GM12873 (cell line): Measurements from ENCODE around the gene ARSA.

Source experiments
- TF ChIP-seq, protein P1 (sequence below): IDR thresholded peaks from 2 replicates; pipeline ENCODE4 v1.5.1; 2012; ENCODE audit warnings: low read depth, mild to moderate bottlenecking, moderate library complexity, low read length, control low read depth; ENCODE audit not compliant: insufficient read depth; ENCODE audit errors: missing control alignments

Gene ARSA

DNA sequence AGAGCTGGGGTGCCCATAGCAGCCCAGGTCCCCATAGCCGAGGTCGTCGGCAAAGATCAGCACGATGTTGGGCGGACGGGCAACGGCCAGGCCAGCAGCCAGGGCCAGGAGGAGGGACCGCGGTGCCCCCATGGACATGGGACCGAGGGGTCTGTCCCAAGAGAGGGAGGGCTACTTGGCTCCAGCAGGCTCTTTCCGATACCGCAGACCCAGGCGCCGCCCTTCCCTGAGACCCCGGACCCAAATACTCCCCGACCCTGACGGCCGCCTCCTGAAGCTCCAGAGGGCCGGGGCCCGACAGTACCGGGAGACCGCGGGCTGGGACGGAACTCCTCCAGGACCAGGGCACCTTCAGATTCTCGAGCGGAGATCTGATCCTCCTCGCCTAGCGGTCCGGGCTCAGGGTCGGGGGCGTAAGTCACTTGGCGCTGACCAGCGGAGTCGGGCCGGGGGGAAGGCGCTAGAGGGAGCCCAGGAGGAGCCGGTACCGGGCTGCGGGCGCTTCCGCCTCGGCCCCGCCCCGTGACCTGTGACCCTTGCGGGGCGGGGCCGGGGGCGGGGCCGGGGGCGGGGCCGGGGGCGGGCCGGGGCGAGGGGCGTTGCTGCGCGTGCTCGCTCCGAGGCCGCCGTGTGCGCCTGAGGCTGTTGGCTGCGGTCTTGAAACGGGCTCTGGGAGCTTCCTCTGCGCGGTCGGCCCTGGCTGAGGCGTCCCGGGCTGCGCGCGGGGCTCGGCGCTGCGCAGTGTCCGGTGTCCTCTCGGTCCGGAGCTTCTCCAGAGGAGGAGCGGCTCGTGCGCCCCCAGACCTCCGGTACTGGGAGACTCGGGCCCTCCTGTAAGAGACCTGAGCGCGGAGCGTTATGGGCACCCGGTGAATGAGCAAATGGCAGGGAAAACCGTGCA, at the start of gene ARSA:
TSS of gene ARSA (minus strand) at position 511 of the 901 bp plus-strand sequence. CDS start at position 138, 373 bp downstream.
- TF ChIP-seq, protein P1, sequence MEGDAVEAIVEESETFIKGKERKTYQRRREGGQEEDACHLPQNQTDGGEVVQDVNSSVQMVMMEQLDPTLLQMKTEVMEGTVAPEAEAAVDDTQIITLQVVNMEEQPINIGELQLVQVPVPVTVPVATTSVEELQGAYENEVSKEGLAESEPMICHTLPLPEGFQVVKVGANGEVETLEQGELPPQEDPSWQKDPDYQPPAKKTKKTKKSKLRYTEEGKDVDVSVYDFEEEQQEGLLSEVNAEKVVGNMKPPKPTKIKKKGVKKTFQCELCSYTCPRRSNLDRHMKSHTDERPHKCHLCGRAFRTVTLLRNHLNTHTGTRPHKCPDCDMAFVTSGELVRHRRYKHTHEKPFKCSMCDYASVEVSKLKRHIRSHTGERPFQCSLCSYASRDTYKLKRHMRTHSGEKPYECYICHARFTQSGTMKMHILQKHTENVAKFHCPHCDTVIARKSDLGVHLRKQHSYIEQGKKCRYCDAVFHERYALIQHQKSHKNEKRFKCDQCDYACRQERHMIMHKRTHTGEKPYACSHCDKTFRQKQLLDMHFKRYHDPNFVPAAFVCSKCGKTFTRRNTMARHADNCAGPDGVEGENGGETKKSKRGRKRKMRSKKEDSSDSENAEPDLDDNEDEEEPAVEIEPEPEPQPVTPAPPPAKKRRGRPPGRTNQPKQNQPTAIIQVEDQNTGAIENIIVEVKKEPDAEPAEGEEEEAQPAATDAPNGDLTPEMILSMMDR = peak; percentile 36

DNA sequence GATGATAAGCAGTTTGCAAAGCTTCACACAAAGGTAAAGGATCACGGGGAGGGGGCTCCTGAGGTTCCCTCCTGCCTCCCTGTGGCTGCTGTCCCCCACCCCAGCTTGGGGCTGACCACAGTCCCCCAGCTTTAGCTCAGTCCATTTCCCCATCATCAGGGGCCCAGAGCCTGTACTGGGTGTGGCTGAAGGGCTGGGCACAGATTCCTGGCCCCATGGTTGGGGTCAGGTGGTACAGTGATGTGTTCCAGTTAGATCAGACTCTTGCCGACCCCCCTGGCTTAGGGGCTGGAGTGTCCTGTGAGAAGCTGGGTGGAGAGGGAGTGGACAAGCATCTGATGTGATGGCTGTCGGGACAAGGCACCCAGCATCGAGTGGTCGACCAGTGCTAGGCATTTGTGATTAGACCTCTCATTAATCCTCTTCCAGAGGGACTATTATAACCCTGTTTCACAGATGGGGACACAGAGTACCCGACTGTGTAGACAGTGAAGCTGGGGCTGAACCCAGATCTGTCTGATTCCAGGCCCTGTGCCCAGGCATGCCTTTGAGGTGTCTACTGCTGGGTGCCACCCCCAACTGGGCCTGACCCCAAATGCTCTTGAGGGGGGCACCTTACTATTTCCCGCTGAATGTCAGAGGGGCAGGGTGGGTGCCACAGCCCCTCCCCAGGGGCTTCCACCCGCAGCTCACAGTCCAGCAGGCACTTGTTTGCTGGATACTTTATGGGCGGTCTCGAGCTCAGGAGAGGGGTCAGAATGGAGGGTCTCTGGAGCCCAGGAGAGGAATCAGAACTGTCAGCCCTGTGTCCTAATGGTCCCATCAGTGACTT, 48.9 kb upstream of the ARSA start:
- TF ChIP-seq, protein P1 = no peak

DNA sequence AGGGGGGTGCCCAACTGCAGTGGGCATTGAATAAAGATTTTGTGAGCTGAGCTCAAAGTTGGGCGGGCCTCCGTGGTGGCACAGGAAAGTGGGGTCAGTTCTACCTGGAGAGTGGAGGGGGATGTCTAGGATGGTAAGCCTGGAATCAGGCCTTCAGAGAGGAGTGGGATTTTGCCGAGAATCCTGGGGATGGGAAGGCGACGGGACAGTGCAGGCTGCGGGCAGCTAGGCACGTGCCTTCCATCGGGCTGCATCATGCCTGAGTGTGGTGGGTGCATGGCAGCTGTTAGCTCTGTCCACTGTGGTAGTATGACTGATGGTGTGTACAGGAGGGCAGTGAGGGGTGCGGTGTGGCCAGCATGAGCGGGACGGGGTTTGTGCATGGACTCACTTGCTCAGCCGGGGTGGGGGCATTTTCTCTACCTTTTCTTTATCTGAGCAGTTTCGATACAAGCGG, 48.3 kb upstream of the ARSA start:
- TF ChIP-seq, protein P1 = no peak

DNA sequence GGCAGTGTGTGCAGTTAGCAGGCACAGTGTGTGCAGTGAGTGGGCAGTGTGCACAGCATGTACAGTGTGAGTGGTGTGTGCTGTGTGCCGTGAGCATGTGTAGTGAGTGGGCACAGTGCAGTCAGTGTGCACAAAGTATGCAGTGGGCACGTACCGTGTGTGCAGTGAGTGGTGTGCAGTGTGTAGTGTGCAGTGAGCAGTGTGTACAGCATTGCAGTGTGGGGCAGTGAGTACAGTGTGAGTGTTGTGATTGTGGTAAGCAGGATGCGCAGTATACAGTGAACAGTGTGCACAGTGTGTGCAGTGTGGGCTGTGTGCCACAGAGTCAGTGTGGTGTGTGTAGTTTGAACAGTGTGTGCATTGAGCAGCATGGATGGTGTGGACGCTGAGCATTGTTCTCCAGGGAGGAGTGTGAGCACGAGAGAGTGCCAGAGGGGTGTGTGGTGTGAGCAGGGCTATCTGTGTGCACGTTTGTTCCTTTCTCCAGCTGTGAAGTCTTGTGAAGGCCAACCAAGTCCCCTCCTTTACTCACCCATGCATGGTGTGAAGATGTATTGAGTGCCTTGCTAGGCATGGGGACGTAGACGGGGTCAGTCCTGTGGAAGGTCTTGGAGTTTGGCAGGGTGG, 47.7 kb upstream of the ARSA start:
- TF ChIP-seq, protein P1 = no peak

DNA sequence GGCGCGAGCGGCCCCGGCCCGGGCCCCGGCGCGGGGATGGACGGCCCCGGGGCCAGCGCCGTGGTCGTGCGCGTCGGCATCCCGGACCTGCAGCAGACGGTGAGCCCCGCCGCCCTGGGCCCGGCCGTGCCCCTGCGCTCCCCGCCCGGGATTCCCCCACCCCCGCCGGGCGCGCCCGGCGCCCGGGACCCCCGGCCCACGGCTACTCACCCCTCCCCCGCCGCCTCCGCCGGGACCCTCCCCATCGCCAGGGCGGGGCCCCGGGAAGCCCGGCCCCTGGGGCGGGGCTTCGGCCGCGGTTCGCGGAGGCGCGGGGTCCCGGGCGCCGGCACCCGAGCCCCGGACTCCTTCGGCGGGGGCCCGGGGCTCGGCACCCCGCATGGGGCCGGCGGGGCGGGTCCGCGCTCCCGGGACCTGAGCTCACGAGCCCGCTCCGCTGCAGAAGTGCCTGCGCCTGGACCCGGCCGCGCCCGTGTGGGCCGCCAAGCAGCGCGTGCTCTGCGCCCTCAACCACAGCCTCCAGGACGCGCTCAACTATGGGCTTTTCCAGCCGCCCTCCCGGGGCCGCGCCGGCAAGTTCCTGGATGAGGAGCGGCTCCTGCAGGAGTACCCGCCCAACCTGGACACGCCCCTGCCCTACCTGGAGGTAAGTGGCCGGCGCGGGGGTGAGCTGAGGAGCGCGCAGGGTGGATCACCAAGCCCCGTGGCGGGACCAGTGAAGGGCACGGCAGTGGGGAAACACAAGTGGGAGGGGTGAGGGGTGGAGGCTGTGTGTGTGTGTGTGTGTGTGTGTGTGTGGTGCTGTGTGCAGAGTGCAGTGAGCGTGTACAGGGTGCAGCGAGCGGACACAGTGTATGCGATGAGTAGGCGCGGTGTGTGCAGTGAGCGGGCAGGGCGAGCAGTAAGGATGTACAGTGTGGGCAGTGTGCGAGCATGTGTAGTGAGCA, 46.9 kb upstream of the ARSA start:
- TF ChIP-seq, protein P1 = no peak

DNA sequence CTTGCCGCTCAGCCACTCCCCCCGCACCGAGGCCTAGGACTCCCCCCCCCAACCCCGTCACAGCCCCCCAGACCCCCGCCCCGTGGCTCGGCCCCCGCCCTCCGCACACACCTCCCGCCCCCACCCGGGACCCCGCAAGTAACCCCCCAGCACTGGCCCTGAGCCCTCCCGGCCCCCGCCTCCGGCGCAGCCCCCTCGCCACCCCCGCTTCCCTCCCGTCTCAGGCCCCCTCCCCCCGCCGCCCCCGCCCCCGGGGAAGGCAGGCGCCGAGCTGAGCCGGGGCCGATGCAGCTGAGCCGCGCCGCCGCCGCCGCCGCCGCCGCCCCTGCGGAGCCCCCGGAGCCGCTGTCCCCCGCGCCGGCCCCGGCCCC, 46.2 kb upstream of the ARSA start:
- TF ChIP-seq, protein P1 = no peak
